HepG2 (cell line): Measurements from ENCODE around the gene ADSS2. TPM values are rescaled to one million over a fixed set of nuclear protein-coding genes. Genes with fewer than 3 reads are reported as not detected.

Experiments
- HNRNPLL ChIP-seq: fragments of 200-400 bp; formaldehyde crosslinking; IDR thresholded peaks from 2 replicates; pipeline ENCODE4 v1.6.1; 2017; ENCODE audit warnings: mild to moderate bottlenecking, low read depth, low read length; ENCODE audit not compliant: poor library complexity, severe bottlenecking
- NFAT5 ChIP-seq: sonication (generic); formaldehyde crosslinking; IDR thresholded peaks from 2 replicates; pipeline ENCODE4 v1.4.0; 2020; ENCODE audit warnings: missing genetic modification reagents
- POLR2A ChIP-seq, 2 experiments: IDR thresholded peaks; 2 replicates each; pipeline ENCODE4 v1.6.1; 2011; ENCODE audit warnings: low read depth in 2 of 2, low read length in 2 of 2, mild to moderate bottlenecking in 1 of 2, moderate library complexity in 1 of 2; ENCODE audit not compliant: insufficient read depth in 1 of 2
- POLR2G ChIP-seq: fragments of 200-400 bp; formaldehyde crosslinking; IDR thresholded peaks from 2 replicates; pipeline ENCODE4 v1.6.1; 2018; ENCODE audit warnings: mild to moderate bottlenecking, low read depth, low read length, moderate library complexity
- PRDM4 ChIP-seq: sonication (generic); formaldehyde crosslinking; IDR thresholded peaks from 2 replicates; pipeline ENCODE4 v1.9.0; 2021; ENCODE audit warnings: missing genetic modification reagents, borderline replicate concordance
- ZNF17 ChIP-seq: sonication (generic); formaldehyde crosslinking; IDR thresholded peaks from 2 replicates; pipeline ENCODE4 v1.5.0; 2020; ENCODE audit warnings: mild to moderate bottlenecking, missing genetic modification reagents
- ZNF280D ChIP-seq: sonication (generic); formaldehyde crosslinking; IDR thresholded peaks from 2 replicates; pipeline ENCODE4 v1.5.1; 2020; ENCODE audit warnings: mild to moderate bottlenecking, missing genetic modification reagents
- ZNF547 ChIP-seq: sonication (generic); formaldehyde crosslinking; IDR thresholded peaks from 2 replicates; pipeline ENCODE4 v1.5.1; 2020; ENCODE audit warnings: mild to moderate bottlenecking, missing genetic modification reagents
- ZNF674 ChIP-seq: sonication (generic); formaldehyde crosslinking; IDR thresholded peaks from 2 replicates; pipeline ENCODE4 v1.5.0; 2020; ENCODE audit warnings: low read depth, mild to moderate bottlenecking, missing genetic modification reagents
- ZNF704 ChIP-seq: sonication (generic); formaldehyde crosslinking; IDR thresholded peaks from 2 replicates; pipeline ENCODE4 v1.8.1; 2023; ENCODE audit warnings: mild to moderate bottlenecking, inconsistent platforms, moderate library complexity, missing genetic modification reagents, borderline replicate concordance
- ZNF788 ChIP-seq: sonication (generic); formaldehyde crosslinking; IDR thresholded peaks from 2 replicates; pipeline ENCODE4 v1.5.0; 2020; ENCODE audit warnings: mild to moderate bottlenecking, missing genetic modification reagents, borderline replicate concordance
- polyA plus RNA-seq, 8 experiments: library from polyadenylated mRNA; depleted of rRNA in 3 of 8; stranded (reverse) in 7 of 8; unstranded in 1 of 8; fragments of >200 nt; fragmentation: Illumina TruSeq in 4 of 8; extraction: Trizol in 4 of 8; gene quantifications; 2 replicates each; pipeline versions ENCODE4 v1.2.1 to v1.2.3, GENCODE V29; 2011 to 2016; ENCODE audit warnings: low read depth in 4 of 8, missing spikeins in 1 of 8, mixed read lengths in 1 of 8; ENCODE audit not compliant: insufficient read depth in 1 of 8
- total RNA-seq, 5 experiments: library from RNA; depleted of rRNA; stranded (reverse); fragments of >200 nt; fragmentation: Illumina TruSeq; extraction: Trizol; gene quantifications; 2 replicates each; pipeline ENCODE4 v1.2.3, GENCODE V29; 2016; ENCODE audit warnings: low read depth in 1 of 5
- TF ChIP-seq, protein P1 (sequence below): sonication (generic); formaldehyde crosslinking; IDR thresholded peaks from 2 replicates; pipeline ENCODE4 v1.5.0; 2020; ENCODE audit warnings: mild to moderate bottlenecking, missing genetic modification reagents

ADSS2 gene
- total and polyA plus RNA-seq, 2 of the 13 experiments (the other 11 are each of a cell fraction or from before 2014, with no cell fraction given) = 15.1 to 43.4 TPM

- TF ChIP-seq, protein P1, sequence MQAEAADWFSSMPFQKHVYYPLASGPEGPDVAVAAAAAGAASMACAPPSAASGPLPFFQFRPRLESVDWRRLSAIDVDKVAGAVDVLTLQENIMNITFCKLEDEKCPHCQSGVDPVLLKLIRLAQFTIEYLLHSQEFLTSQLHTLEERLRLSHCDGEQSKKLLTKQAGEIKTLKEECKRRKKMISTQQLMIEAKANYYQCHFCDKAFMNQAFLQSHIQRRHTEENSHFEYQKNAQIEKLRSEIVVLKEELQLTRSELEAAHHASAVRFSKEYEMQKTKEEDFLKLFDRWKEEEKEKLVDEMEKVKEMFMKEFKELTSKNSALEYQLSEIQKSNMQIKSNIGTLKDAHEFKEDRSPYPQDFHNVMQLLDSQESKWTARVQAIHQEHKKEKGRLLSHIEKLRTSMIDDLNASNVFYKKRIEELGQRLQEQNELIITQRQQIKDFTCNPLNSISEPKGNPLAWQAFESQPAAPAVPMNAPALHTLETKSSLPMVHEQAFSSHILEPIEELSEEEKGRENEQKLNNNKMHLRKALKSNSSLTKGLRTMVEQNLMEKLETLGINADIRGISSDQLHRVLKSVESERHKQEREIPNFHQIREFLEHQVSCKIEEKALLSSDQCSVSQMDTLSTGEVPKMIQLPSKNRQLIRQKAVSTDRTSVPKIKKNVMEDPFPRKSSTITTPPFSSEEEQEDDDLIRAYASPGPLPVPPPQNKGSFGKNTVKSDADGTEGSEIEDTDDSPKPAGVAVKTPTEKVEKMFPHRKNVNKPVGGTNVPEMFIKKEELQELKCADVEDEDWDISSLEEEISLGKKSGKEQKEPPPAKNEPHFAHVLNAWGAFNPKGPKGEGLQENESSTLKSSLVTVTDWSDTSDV (CRISPR knock-in tag) = peak; percentile 69; the same call in 1 of the 2 replicates
- TF ChIP-seq ZNF547 (CRISPR knock-in tag) (peak; percentile 68), HNRNPLL (peak; percentile 5), POLR2G (peak; percentile 88), ZNF280D (CRISPR knock-in tag) (peak; percentile 25; the same call in 1 of the 2 replicates), NFAT5 (0 out of 2 replicates have a peak, but pooled peaks have one; percentile 12), POLR2A (IDR thresholded peaks at IDR 0.05; ENCODE audit: insufficient read depth in 1 of 2, low read depth in 2 of 2, low read length in 2 of 2) (peak; percentile 80 to 87), ZNF788 (CRISPR knock-in tag) (peak; percentile 50; the same call in 1 of the 2 replicates), ZNF17 (CRISPR knock-in tag) (no peak), ZNF704 (CRISPR knock-in tag) (no peak), PRDM4 (CRISPR knock-in tag) (no peak), ZNF674 (CRISPR knock-in tag) (0 out of 2 replicates have a peak, but pooled peaks have one; percentile 31)
These were observed at the start of gene ADSS2 (continued) for GRCh38 chr1:244451539-244451950.
